ENCODE data around the gene CDC123. TPM values are rescaled to one million over a fixed set of nuclear protein-coding genes. Genes with fewer than 3 reads are reported as not detected.

CDC123 gene
- polyA plus RNA-seq, 12 donors, result 40.8 to 108 (median 89.7) TPM; not detected in 1

- no peak for DNase-seq
Measured at GRCh38 chr10:12187321-12187905, 8.6 kb upstream of the CDC123 start.

- no peak for DNase-seq
Measured at GRCh38 chr10:12188656-12189055, 7.3 kb upstream of the CDC123 start.

- DNase-seq, result no peak
Measured at GRCh38 chr10:12189426-12189825, 6.6 kb upstream of the CDC123 start.

GRCh38 chr10:12191715-12192114, 4.3 kb upstream of the CDC123 start:
- DNase-seq, result no peak

- DNase-seq, result no peak
Measured at GRCh38 chr10:12193193-12193592, 2.8 kb upstream of the CDC123 start.

GRCh38 chr10:12194752-12195271, 1.2 kb upstream of the CDC123 start:
- DNase-seq, result peak; percentile 11

GRCh38 chr10:12195281-12195602, 746 bp upstream of the CDC123 start:
- DNase-seq, result no peak

- DNase-seq, result no peak
Measured at GRCh38 chr10:12196531-12197211, 683 bp downstream of the CDC123 start.

- DNase-seq, result no peak
Measured at GRCh38 chr10:12198156-12198555, 2.2 kb downstream of the CDC123 start.

GRCh38 chr10:12200850-12201249, 4.9 kb downstream of the CDC123 start:
- DNase-seq, result no peak

- DNase-seq, result no peak
Measured at GRCh38 chr10:12201543-12201942, 5.6 kb downstream of the CDC123 start.

- no peak for DNase-seq
Measured at GRCh38 chr10:12202226-12202625, 6.2 kb downstream of the CDC123 start.

- no peak for DNase-seq
Measured at GRCh38 chr10:12205082-12205481, 9.1 kb downstream of the CDC123 start.

GRCh38 chr10:12207114-12207513, 11.1 kb downstream of the CDC123 start:
- no peak for DNase-seq

- no peak for DNase-seq
Measured at GRCh38 chr10:12208460-12208859, 12.5 kb downstream of the CDC123 start.

GRCh38 chr10:12212454-12212853, 16.5 kb downstream of the CDC123 start:
- no peak for DNase-seq

- DNase-seq, result no peak
Measured at GRCh38 chr10:12213621-12214020, 17.6 kb downstream of the CDC123 start.

GRCh38 chr10:12214093-12214492, 18.1 kb downstream of the CDC123 start:
- DNase-seq, result no peak

GRCh38 chr10:12214763-12215218, 18.8 kb downstream of the CDC123 start:
- peak; percentile 33 for DNase-seq

- no peak for DNase-seq
Measured at GRCh38 chr10:12218991-12219390, 23.0 kb downstream of the CDC123 start.

- no peak for DNase-seq
Measured at GRCh38 chr10:12221323-12222298, 25.6 kb downstream of the CDC123 start.

GRCh38 chr10:12225444-12225843, 29.5 kb downstream of the CDC123 start:
- no peak for DNase-seq
